CD4-positive, alpha-beta T cell (primary cell): ENCODE measurements around the gene CTXN1. TPM values are rescaled to one million over a fixed set of nuclear protein-coding genes. Genes with fewer than 3 reads are reported as not detected.

Experiments
- ATAC-seq: fragments of 200-7000 bp; cut with Tn5 transposase; one replicate; pipeline ENCODE4 v1.10.0; 2022; ENCODE audit warnings: mild to moderate bottlenecking; ENCODE audit not compliant: poor library complexity
- CTCF ChIA-PET: fragments of 350-600 bp; sonication (Branson Sonifier 250); formaldehyde crosslinking; loops from one replicate; lab custom pipeline; 2021; ENCODE audit warnings: antibody characterized with exemption, inconsistent platforms; lab: Charles Lee
- POLR2A ChIA-PET: fragments of 350-600 bp; sonication (Branson Sonifier 250); formaldehyde crosslinking; loops from one replicate; lab custom pipeline; 2021; ENCODE audit warnings: antibody characterized with exemption, inconsistent platforms; lab: Charles Lee
- DNase-seq, 14 experiments: peaks; one replicate each; pipeline ENCODE4 v3.0.0-alpha.2; 2013 to 2020; ENCODE audit warnings: mixed read lengths in 2 of 14
- H3K27ac ChIP-seq, 2 donors: one replicate each; pipeline versions ENCODE4 v1.5.1 to v1.7.0; 2013; ENCODE audit warnings: low read length in 2 of 2, low read depth in 1 of 2, mild to moderate bottlenecking in 1 of 2
- H3K27me3 ChIP-seq, 2 experiments: 1 replicate in 1 of 2; 2 replicates in 1 of 2; pipeline versions ENCODE4 v1.6.1 to v1.7.0; 2013; ENCODE audit warnings: low read length in 2 of 2, control low read depth in 1 of 2, mild to moderate bottlenecking in 1 of 2, moderate library complexity in 1 of 2; ENCODE audit not compliant: insufficient read depth in 2 of 2, control insufficient read depth in 1 of 2
- H3K36me3 ChIP-seq: one replicate; pipeline ENCODE4 v1.6.1; 2013; ENCODE audit warnings: low read length, control low read depth; ENCODE audit not compliant: insufficient read depth
- H3K4me1 ChIP-seq: one replicate; pipeline ENCODE4 v1.6.1; 2013; ENCODE audit warnings: low read length, control low read depth; ENCODE audit not compliant: insufficient read depth
- H3K4me3 ChIP-seq: one replicate; pipeline ENCODE4 v1.5.1; 2013; ENCODE audit warnings: mild to moderate bottlenecking, low read length, moderate library complexity
- H3K9me3 ChIP-seq, 2 experiments: 1 replicate in 1 of 2; 2 replicates in 1 of 2; pipeline versions ENCODE4 v1.6.1 to v1.7.0; 2013; ENCODE audit warnings: low read length in 2 of 2, mild to moderate bottlenecking in 2 of 2, control low read depth in 1 of 2, moderate library complexity in 1 of 2; ENCODE audit not compliant: control insufficient read depth in 1 of 2, insufficient read depth in 1 of 2
- H3K27ac Mint-ChIP-seq: one replicate; pipeline ENCODE4 v1.8.0; 2020; ENCODE audit warnings: mixed read lengths
- H3K27me3 Mint-ChIP-seq: one replicate; pipeline ENCODE4 v1.8.0; 2021; ENCODE audit warnings: mixed read lengths
- H3K36me3 Mint-ChIP-seq: one replicate; pipeline ENCODE4 v1.8.0; 2021; ENCODE audit warnings: low read depth, mixed read lengths
- H3K4me1 Mint-ChIP-seq: one replicate; pipeline ENCODE4 v1.8.0; 2021; ENCODE audit warnings: low read depth, mixed read lengths
- H3K4me3 Mint-ChIP-seq: one replicate; pipeline ENCODE4 v1.8.0; 2020; ENCODE audit warnings: mild to moderate bottlenecking, mixed read lengths
- H3K9me3 Mint-ChIP-seq: one replicate; pipeline ENCODE4 v1.8.0; 2020; ENCODE audit warnings: mixed read lengths
- CTCF ChIP-seq: fragments of 200-600 bp; IDR thresholded peaks from one replicate; pipeline ENCODE4 v1.8.0; 2022; ENCODE audit warnings: antibody characterized with exemption, mild to moderate bottlenecking
- intact Hi-C, 2 experiments: fragments of 100-400 bp; cut with DNase I in 1 of 2; cut with micrococcal nuclease in 1 of 2; formaldehyde crosslinking; loops; one replicate each; pipeline versions ENCODE4 v1.15.1 to v1.9.0; 2023 to 2025; cut with DNase I, micrococcal nuclease
- total RNA-seq, 174 experiments: library from RNA in 2 of 174; stranded (reverse) in 2 of 174; gene quantifications; one replicate each; pipeline ENCODE4 v1.2.3 and lab custom pipeline; 2021 to 2026

The CTXN1 gene
- total RNA-seq, 2 experiments from 2014 or later, result not detected

- H3K4me1 Mint-ChIP-seq, result peaks cover 26% of the 10 kb centered on the region
- Histone ChIP-seq H3K36me3 (peaks cover 19% of the 10 kb centered on the region), H3K4me3 (peak overlapping the region; percentile 71), H3K4me1 (peaks cover 43% of the 10 kb centered on the region), H3K27me3 (no peaks in the 10 kb centered on the region), H3K9me3 (no peaks in the 10 kb centered on the region), H3K27ac (peak overlapping the region; percentile 44 to 56)
- H3K4me3 Mint-ChIP-seq, result peak overlapping the region; percentile 92
- H3K9me3 Mint-ChIP-seq, result no peaks in the 10 kb centered on the region
- ChIA-PET POLR2A (interaction anchor here (0.5 to 2.2 kb wide), 17 partner anchors 9 to 554 kb away, joined by 3 to 116 read pairs (median 3); partner anchors contain the start of genes ARHGEF18, PET100, PNPLA6 and SNAPC2), CTCF (interaction anchor here (1.0 to 3.5 kb wide), 5 partner anchors 15 to 222 kb away, joined by 4 to 26 read pairs (median 10); partner anchors contain the start of gene TRAPPC5)
- peak overlapping the region; percentile 89 for H3K27ac Mint-ChIP-seq
- ATAC-seq, result no peak
- no peak for TF ChIP-seq CTCF
- H3K36me3 Mint-ChIP-seq, result peaks cover 20% of the 10 kb centered on the region
- no peak for DNase-seq
- H3K27me3 Mint-ChIP-seq, result peaks cover 6% of the 10 kb centered on the region
- intact Hi-C loops, result loop anchor here in 1 of 2 experiments (2.0 to 10.0 kb wide), 3 partner anchors 30 to 368 kb away; partner anchors contain the start of genes PNPLA6 and TIMM44
Observed at GRCh38 chr19:7902796-7903243, 23.1 kb downstream of the CTXN1 start.

GRCh38 chr19:7901337-7901736 is 24.6 kb downstream of the CTXN1 start:
- no peak for DNase-seq
- POLR2A ChIA-PET, result interaction anchor here (1.4 kb wide), 1 partner anchor 20 kb away, joined by 3 read pairs; no protein-coding TSS in a partner anchor
- no peaks in the 10 kb centered on the region for H3K27me3 ChIP-seq
- peaks cover 32% of the 10 kb centered on the region for H3K4me1 ChIP-seq
- CTCF ChIA-PET, result interaction anchor here (1.6 to 3.5 kb wide), 2 partner anchors 16 to 32 kb away, joined by 10 to 22 read pairs; no protein-coding TSS in a partner anchor
- Mint-ChIP-seq H3K4me1 (peaks cover 26% of the 10 kb centered on the region), H3K27ac (no peak overlapping the region), H3K4me3 (no peak overlapping the region), H3K27me3 (peaks cover 6% of the 10 kb centered on the region), H3K9me3 (no peaks in the 10 kb centered on the region), H3K36me3 (peaks cover 20% of the 10 kb centered on the region)
- ATAC-seq, result no peak
- peaks cover 8% of the 10 kb centered on the region for H3K36me3 ChIP-seq
- no peak overlapping the region for H3K27ac ChIP-seq
- no peak overlapping the region for H3K4me3 ChIP-seq
- intact Hi-C loops, result loop anchor here in 1 of 2 experiments (5.0 to 10.0 kb wide), 2 partner anchors 41 to 367 kb away; partner anchors contain the start of genes PNPLA6 and TIMM44
- no peaks in the 10 kb centered on the region for H3K9me3 ChIP-seq
- TF ChIP-seq CTCF, result no peak

GRCh38 chr19:7900931-7901330 is 25.0 kb downstream of the CTXN1 start:
- no peak overlapping the region for H3K4me3 ChIP-seq
- CTCF ChIA-PET, result interaction anchor here (3.5 kb wide), 1 partner anchor 17 kb away, joined by 22 read pairs; no protein-coding TSS in a partner anchor
- intact Hi-C loops, result loop anchor here in 1 of 2 experiments (5.0 to 10.0 kb wide), 2 partner anchors 41 to 366 kb away; partner anchors contain the start of genes PNPLA6 and TIMM44
- H3K36me3 ChIP-seq, result peaks cover 4% of the 10 kb centered on the region
- no peaks in the 10 kb centered on the region for H3K9me3 Mint-ChIP-seq
- H3K4me1 Mint-ChIP-seq, result peaks cover 24% of the 10 kb centered on the region
- H3K27me3 Mint-ChIP-seq, result peaks cover 6% of the 10 kb centered on the region
- no peak for TF ChIP-seq CTCF
- H3K4me3 Mint-ChIP-seq, result no peak overlapping the region
- no peaks in the 10 kb centered on the region for H3K27me3 ChIP-seq
- POLR2A ChIA-PET, result interaction anchor here (1.4 to 1.5 kb wide), 3 partner anchors 21 to 43 kb away, joined by 3 to 5 read pairs (median 3); partner anchors contain the start of gene TIMM44
- H3K9me3 ChIP-seq, result no peaks in the 10 kb centered on the region
- ATAC-seq, result no peak
- peaks cover 20% of the 10 kb centered on the region for H3K36me3 Mint-ChIP-seq
- no peak overlapping the region for H3K27ac Mint-ChIP-seq
- peaks cover 29% of the 10 kb centered on the region for H3K4me1 ChIP-seq
- DNase-seq, result no peak
- no peak overlapping the region for H3K27ac ChIP-seq
